HepG2 (cell line): ENCODE results near the gene RNF125. TPM values are rescaled to one million over a fixed set of nuclear protein-coding genes. Genes with fewer than 3 reads are reported as not detected.

Source experiments
- CBX1 ChIP-seq: IDR thresholded peaks from one replicate; pipeline ENCODE4 v1.6.1; 2016; ENCODE audit warnings: antibody characterized with exemption, low read depth
- FOXC1 ChIP-seq: sonication (generic); formaldehyde crosslinking; IDR thresholded peaks from 2 replicates; pipeline ENCODE4 v1.8.0; 2022; ENCODE audit warnings: mild to moderate bottlenecking, missing genetic modification reagents, borderline replicate concordance
- GPN1 ChIP-seq: sonication (generic); formaldehyde crosslinking; IDR thresholded peaks from 2 replicates; pipeline ENCODE4 v1.5.1; 2020; ENCODE audit warnings: missing genetic modification reagents, borderline replicate concordance
- JUN ChIP-seq: sonication (generic); formaldehyde crosslinking; IDR thresholded peaks from 2 replicates; pipeline ENCODE4 v1.4.0; 2020; ENCODE audit warnings: mild to moderate bottlenecking, missing genetic modification reagents
- MYC ChIP-seq: sonication (generic); formaldehyde crosslinking; IDR thresholded peaks from 2 replicates; pipeline ENCODE4 v1.9.0; 2021; ENCODE audit warnings: missing genetic modification reagents, borderline replicate concordance
- NCOA2 ChIP-seq: sonication (generic); formaldehyde crosslinking; IDR thresholded peaks from 2 replicates; pipeline ENCODE4 v1.8.0; 2022; ENCODE audit warnings: inconsistent platforms
- SAFB2 ChIP-seq: sonication (generic); formaldehyde crosslinking; IDR thresholded peaks from 2 replicates; pipeline ENCODE4 v1.5.1; 2020; ENCODE audit warnings: missing genetic modification reagents, low read depth, mild to moderate bottlenecking, borderline replicate concordance
- SMC3 ChIP-seq: IDR thresholded peaks from 2 replicates; pipeline ENCODE4 v1.6.1; 2011; ENCODE audit warnings: low read length, improper control_type of control experiment
- SMYD3 ChIP-seq: sonication (generic); formaldehyde crosslinking; IDR thresholded peaks from 2 replicates; pipeline ENCODE4 v1.8.1; 2023; ENCODE audit warnings: mild to moderate bottlenecking, missing genetic modification reagents
- SP4 ChIP-seq: sonication (generic); formaldehyde crosslinking; IDR thresholded peaks from 2 replicates; pipeline ENCODE4 v1.8.1; 2023; ENCODE audit warnings: mild to moderate bottlenecking, missing genetic modification reagents
- ZBTB21 ChIP-seq: sonication (generic); formaldehyde crosslinking; IDR thresholded peaks from 2 replicates; pipeline ENCODE4 v1.4.0; 2020; ENCODE audit warnings: missing genetic modification reagents
- ZNF224 ChIP-seq: sonication (generic); formaldehyde crosslinking; IDR thresholded peaks from 2 replicates; pipeline ENCODE4 v1.5.0; 2020; ENCODE audit warnings: mild to moderate bottlenecking, missing genetic modification reagents
- ZNF577 ChIP-seq: sonication (generic); formaldehyde crosslinking; IDR thresholded peaks from 2 replicates; pipeline ENCODE4 v1.4.0; 2020; ENCODE audit warnings: mild to moderate bottlenecking, low read depth, missing genetic modification reagents, borderline replicate concordance
- ZNF614 ChIP-seq: IDR thresholded peaks from 2 replicates; pipeline ENCODE4 v1.6.1; 2018; ENCODE audit warnings: missing biosample characterization, missing genetic modification reagents, inconsistent platforms, borderline replicate concordance
- ZNF703 ChIP-seq: sonication (generic); formaldehyde crosslinking; IDR thresholded peaks from 2 replicates; pipeline ENCODE4 v1.5.1; 2020; ENCODE audit warnings: missing genetic modification reagents, mild to moderate bottlenecking, moderate library complexity, borderline replicate concordance
- ZNF747 ChIP-seq: sonication (generic); formaldehyde crosslinking; IDR thresholded peaks from 2 replicates; pipeline ENCODE4 v1.8.1; 2023; ENCODE audit warnings: missing genetic modification reagents, mild to moderate bottlenecking, borderline replicate concordance
- ZSCAN29 ChIP-seq: sonication (generic); formaldehyde crosslinking; conservative IDR thresholded peaks from 2 replicates; pipeline ENCODE4 v1.4.0; 2020; ENCODE audit warnings: mild to moderate bottlenecking, missing genetic modification reagents
- polyA plus RNA-seq, 8 experiments: library from polyadenylated mRNA; depleted of rRNA in 3 of 8; stranded (reverse) in 7 of 8; unstranded in 1 of 8; fragments of >200 nt; fragmentation: Illumina TruSeq in 4 of 8; extraction: Trizol in 4 of 8; gene quantifications; 2 replicates each; pipeline versions ENCODE4 v1.2.1 to v1.2.3, GENCODE V29; 2011 to 2016; ENCODE audit warnings: low read depth in 4 of 8, missing spikeins in 1 of 8, mixed read lengths in 1 of 8; ENCODE audit not compliant: insufficient read depth in 1 of 8
- total RNA-seq, 5 experiments: library from RNA; depleted of rRNA; stranded (reverse); fragments of >200 nt; fragmentation: Illumina TruSeq; extraction: Trizol; gene quantifications; 2 replicates each; pipeline ENCODE4 v1.2.3, GENCODE V29; 2016; ENCODE audit warnings: low read depth in 1 of 5
- TF ChIP-seq, protein P1 (sequence below): sonication (generic); formaldehyde crosslinking; IDR thresholded peaks from 2 replicates; pipeline ENCODE4 v1.9.0; 2021; ENCODE audit warnings: mild to moderate bottlenecking, missing genetic modification reagents
- TF ChIP-seq, protein P2 (sequence below): sonication (generic); formaldehyde crosslinking; IDR thresholded peaks from 2 replicates; pipeline ENCODE4 v1.5.0; 2020; ENCODE audit warnings: missing genetic modification reagents, mild to moderate bottlenecking, borderline replicate concordance
- TF ChIP-seq, protein P3 (sequence below): sonication (generic); formaldehyde crosslinking; IDR thresholded peaks from 2 replicates; pipeline ENCODE4 v1.5.1; 2020; ENCODE audit warnings: missing genetic modification reagents, mild to moderate bottlenecking, borderline replicate concordance
- TF ChIP-seq, protein P4 (sequence below): sonication (generic); formaldehyde crosslinking; conservative IDR thresholded peaks from 2 replicates; pipeline ENCODE4 v1.4.0; 2020; ENCODE audit warnings: missing genetic modification reagents

The RNF125 gene
- total and polyA plus RNA-seq, 2 of the 13 experiments (the other 11 are each of a cell fraction or from before 2014, with no cell fraction given): 0.58 to 1.8 TPM

DNA sequence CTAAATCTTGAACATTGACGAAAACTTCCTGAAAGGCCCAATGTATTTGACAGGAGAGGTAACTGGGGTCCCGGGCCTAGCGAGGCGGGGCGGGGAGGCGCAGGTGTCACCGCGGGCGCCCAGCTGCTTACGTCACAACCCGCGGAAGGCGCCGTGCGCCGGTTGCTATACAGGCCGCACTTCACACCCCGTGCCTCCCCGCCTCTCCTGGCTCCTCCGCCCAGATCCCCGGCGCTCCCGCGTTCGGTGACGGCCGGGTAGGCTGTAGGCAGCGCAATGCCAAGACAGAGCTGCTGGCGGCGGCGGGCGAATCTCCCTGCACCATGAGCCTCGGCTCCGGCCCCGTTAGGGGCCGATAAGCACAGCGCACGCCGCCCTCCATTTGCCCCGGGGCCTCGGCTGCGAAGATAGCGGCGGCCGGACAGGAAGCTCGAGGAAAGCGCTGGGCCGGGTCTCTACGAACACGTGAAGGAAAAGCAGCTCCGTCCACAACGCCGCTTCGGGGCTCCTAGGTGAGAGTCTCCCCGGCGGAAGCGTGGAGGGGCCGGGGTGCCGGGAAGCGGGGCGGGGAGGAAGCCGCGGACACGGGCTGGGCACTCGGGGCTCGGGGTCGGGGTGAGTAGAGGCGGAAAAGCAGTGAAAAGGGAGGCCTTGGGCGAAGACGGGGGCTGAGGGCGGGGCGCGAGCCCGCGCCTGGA lies 73.2 kb downstream of the RNF125 start, which contains the start of gene RNF138 (continued):
- TF ChIP-seq, protein P1, sequence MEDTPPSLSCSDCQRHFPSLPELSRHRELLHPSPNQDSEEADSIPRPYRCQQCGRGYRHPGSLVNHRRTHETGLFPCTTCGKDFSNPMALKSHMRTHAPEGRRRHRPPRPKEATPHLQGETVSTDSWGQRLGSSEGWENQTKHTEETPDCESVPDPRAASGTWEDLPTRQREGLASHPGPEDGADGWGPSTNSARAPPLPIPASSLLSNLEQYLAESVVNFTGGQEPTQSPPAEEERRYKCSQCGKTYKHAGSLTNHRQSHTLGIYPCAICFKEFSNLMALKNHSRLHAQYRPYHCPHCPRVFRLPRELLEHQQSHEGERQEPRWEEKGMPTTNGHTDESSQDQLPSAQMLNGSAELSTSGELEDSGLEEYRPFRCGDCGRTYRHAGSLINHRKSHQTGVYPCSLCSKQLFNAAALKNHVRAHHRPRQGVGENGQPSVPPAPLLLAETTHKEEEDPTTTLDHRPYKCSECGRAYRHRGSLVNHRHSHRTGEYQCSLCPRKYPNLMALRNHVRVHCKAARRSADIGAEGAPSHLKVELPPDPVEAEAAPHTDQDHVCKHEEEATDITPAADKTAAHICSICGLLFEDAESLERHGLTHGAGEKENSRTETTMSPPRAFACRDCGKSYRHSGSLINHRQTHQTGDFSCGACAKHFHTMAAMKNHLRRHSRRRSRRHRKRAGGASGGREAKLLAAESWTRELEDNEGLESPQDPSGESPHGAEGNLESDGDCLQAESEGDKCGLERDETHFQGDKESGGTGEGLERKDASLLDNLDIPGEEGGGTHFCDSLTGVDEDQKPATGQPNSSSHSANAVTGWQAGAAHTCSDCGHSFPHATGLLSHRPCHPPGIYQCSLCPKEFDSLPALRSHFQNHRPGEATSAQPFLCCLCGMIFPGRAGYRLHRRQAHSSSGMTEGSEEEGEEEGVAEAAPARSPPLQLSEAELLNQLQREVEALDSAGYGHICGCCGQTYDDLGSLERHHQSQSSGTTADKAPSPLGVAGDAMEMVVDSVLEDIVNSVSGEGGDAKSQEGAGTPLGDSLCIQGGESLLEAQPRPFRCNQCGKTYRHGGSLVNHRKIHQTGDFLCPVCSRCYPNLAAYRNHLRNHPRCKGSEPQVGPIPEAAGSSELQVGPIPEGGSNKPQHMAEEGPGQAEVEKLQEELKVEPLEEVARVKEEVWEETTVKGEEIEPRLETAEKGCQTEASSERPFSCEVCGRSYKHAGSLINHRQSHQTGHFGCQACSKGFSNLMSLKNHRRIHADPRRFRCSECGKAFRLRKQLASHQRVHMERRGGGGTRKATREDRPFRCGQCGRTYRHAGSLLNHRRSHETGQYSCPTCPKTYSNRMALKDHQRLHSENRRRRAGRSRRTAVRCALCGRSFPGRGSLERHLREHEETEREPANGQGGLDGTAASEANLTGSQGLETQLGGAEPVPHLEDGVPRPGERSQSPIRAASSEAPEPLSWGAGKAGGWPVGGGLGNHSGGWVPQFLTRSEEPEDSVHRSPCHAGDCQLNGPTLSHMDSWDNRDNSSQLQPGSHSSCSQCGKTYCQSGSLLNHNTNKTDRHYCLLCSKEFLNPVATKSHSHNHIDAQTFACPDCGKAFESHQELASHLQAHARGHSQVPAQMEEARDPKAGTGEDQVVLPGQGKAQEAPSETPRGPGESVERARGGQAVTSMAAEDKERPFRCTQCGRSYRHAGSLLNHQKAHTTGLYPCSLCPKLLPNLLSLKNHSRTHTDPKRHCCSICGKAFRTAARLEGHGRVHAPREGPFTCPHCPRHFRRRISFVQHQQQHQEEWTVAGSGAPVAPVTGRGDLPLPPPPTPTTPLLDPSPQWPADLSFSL (CRISPR knock-in tag): no peak
- peak; percentile 82 for TF ChIP-seq MYC (CRISPR knock-in tag)
- 0 out of 2 replicates have a peak, but pooled peaks have one; percentile 26 for TF ChIP-seq SAFB2 (CRISPR knock-in tag)
- TF ChIP-seq, protein P2, sequence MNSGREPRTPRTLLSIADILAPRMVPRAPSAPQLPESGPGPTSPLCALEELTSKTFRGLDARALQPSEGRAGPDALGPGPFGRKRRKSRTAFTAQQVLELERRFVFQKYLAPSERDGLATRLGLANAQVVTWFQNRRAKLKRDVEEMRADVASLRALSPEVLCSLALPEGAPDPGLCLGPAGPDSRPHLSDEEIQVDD (CRISPR knock-in tag): no peak; the same call in 1 of the 2 replicates
- 0 out of 2 replicates have a peak, but pooled peaks have one; percentile 27 for TF ChIP-seq ZNF614
- 0 out of 2 replicates have a peak, but pooled peaks have one; percentile 13 for TF ChIP-seq ZNF224 (CRISPR knock-in tag)
- peak; percentile 64; the same call in 1 of the 2 replicates for TF ChIP-seq GPN1 (CRISPR knock-in tag)
- 0 out of 2 replicates have a peak, but pooled peaks have one; percentile 36 for TF ChIP-seq JUN (CRISPR knock-in tag)
- TF ChIP-seq, protein P3, sequence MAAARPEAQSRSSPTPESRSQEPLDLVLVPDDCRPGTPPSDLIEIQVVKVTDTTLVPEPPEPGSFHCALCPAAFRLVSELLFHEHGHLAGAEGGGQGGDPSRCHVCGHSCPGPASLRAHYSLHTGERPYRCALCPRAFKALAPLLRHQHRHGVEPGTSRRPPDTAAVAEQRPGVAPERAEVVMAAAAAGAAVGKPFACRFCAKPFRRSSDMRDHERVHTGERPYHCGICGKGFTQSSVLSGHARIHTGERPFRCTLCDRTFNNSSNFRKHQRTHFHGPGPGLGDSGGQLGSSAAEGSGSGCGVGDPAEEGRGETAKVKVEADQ: no peak
- TF ChIP-seq SMC3: no peak
- peak; percentile 73; the same call in 1 of the 2 replicates for TF ChIP-seq FOXC1 (CRISPR knock-in tag)
- no peak for TF ChIP-seq ZNF703 (CRISPR knock-in tag)
- 0 out of 2 replicates have a peak, but pooled peaks have one; percentile 50 for TF ChIP-seq ZSCAN29 (CRISPR knock-in tag)
- TF ChIP-seq ZBTB21 (CRISPR knock-in tag): peak; percentile 71
- TF ChIP-seq SMYD3 (CRISPR knock-in tag): peak; percentile 81
- no peak; the same call in 1 of the 2 replicates for TF ChIP-seq ZNF577
- TF ChIP-seq CBX1: no peak
- TF ChIP-seq SP4 (CRISPR knock-in tag): no peak
- peak; percentile 53; the same call in 1 of the 2 replicates for TF ChIP-seq NCOA2 (CRISPR knock-in tag)
- peak; percentile 47; the same call in 1 of the 2 replicates for TF ChIP-seq ZNF747
- TF ChIP-seq, protein P4, sequence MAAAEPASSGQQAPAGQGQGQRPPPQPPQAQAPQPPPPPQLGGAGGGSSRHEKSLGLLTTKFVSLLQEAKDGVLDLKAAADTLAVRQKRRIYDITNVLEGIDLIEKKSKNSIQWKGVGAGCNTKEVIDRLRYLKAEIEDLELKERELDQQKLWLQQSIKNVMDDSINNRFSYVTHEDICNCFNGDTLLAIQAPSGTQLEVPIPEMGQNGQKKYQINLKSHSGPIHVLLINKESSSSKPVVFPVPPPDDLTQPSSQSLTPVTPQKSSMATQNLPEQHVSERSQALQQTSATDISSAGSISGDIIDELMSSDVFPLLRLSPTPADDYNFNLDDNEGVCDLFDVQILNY (CRISPR knock-in tag): no peak
